ENCODE measurements around the gene MN1. TPM values are rescaled to one million over a fixed set of nuclear protein-coding genes. Genes with fewer than 3 reads are reported as not detected.

The MN1 gene
- total RNA-seq, 1 donor from 2014 or later = 7.4 TPM

DNA sequence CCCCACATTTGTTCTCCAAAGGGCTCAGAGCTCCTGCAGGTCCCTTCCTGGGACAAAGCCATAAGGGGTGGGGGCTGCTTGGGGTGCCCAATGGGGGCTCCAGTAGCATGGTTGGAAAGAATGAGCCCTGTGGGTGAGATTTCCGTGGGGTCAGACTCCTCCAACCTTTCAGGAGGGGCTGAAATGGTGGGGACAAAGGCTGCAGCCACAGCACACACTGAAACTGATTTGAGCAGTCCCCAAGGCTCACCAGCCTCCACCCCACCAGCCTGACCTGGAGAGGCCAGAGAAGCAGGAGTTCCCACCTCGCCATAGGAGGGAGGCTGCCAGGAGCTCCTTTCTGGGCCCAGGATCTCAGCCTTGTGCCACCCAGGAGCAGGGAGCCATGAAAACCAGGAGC, 69.2 kb downstream of the MN1 start:
- DNase-seq = no peak

- no peak for DNase-seq
Measured at GRCh38 chr22:27731621-27732020, 69.9 kb downstream of the MN1 start.

- no peak for DNase-seq
Measured at GRCh38 chr22:27730641-27731433, 70.7 kb downstream of the MN1 start.

- no peak for DNase-seq
Measured at GRCh38 chr22:27729246-27729645, 72.3 kb downstream of the MN1 start.

GRCh38 chr22:27727673-27728451, 73.7 kb downstream of the MN1 start:
- no peak for DNase-seq

DNA sequence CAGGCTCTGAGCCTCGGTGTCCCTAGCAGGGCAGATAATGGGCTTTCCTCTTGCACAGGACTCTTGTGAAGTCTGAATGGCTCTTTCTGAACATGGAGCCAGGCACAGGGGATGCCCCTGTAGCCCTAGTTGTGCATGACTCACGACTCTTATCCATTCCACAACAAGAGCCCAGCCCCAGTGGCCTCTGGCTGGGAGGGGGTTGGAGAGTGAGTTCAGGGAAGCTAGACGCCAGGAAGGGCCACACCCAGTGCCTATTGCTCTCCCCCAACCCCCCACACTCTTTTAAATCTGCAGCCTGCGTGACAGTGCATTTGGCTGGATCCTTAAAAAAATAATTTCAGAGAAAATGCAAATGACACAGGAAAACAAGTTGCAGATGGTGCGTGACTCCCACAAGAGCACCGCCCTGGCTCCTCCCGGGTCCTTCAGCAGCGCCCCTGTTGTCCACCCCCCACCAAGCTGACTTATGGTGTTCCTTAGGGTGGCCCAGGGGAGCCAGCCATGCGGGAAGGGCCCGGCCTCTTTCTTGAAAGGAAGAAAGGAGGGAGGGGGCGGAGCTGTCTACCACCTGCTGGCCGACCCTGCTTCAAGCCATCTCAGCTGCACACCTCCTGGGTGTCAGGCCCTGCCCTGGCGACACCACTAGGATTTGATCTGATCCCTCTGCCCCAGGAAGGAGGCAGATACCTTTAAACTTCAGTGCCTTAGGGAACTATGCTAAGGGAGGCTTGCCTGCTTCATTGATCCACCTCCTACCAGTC, 74.7 kb downstream of the MN1 start:
- peak; percentile 88 for DNase-seq

GRCh38 chr22:27726331-27726685, 75.2 kb downstream of the MN1 start:
- DNase-seq = peak; percentile 69

- DNase-seq = no peak
Measured at GRCh38 chr22:27725661-27726060, 75.9 kb downstream of the MN1 start.

DNA sequence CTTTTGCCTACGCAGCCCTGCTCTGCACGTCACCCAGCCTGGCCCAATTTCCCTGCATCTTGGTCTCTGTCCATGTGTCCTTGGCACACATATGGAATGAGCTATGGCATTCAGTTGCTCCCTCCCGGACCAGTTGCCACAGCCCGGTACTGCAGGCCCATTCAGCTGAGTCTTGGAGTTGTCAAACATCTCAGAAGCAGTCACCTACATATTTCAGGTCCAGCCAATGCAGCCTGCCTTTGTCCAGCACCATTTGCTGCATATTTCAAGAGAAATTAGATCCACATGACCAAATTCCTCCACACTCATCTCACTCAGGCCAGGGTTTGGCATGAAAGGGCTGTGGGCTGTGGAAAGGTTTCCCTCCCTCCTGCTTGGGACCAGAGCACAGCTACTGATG, 76.8 kb downstream of the MN1 start:
- DNase-seq = no peak

DNA sequence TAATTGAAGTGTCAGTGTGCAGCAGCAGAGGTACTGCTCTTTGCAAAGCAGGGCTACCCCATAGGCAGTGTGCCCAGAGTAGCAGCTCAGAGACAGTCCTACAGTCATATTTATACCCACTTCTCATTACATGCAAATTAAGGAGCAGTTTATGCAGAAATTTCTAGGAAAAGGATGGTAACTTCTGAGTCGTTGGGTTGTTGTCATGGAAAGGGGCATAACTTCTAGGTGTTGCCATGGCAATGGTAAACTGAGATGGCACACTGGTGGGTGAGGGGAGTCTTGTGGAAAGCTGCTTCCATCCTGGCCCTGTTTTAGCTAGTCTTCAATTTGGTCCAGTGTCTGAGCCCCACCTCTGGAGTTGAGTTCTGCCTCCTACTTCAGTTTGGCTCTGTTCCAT, 77.4 kb downstream of the MN1 start:
- no peak for DNase-seq

- DNase-seq = no peak
Measured at GRCh38 chr22:27723708-27724107, 77.8 kb downstream of the MN1 start.

GRCh38 chr22:27723158-27723557, 78.4 kb downstream of the MN1 start:
- no peak for DNase-seq

DNA sequence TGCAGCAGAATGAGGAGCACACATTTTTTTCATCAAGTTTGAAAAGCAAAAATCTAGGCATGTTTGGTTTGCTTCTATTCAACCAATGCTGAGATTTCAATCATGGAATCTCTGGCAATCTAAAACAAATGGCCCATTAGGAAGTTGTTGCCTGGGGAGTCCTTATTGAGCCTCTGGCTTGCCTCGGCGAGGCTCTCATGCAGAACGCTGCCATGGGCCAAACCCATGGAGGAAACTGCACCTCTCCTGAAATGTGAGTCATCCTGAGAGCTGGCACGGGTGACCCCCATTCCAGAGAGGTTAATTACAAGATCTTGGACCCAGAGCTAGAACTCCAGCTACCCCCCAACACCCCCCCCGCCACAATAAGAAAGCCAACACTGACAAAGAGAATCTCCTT, 80.7 kb downstream of the MN1 start:
- DNase-seq = no peak

GRCh38 chr22:27719535-27720227, 81.9 kb downstream of the MN1 start:
- DNase-seq = no peak

DNA sequence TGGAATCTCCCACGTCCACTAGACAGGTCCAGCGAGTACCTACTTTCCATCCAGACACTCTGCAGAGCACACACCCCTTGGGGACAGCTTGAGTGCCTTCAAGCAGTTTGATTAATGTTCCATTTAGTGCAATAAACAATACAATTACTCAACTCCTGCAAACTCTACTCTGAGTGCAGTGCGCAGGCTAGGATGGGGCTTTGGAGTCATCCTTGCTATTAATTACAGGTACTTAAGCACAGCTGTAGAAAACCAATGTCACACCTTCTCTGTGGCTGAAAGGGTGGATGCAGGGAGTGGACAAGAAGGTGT, 82.6 kb downstream of the MN1 start:
- no peak for DNase-seq

DNA sequence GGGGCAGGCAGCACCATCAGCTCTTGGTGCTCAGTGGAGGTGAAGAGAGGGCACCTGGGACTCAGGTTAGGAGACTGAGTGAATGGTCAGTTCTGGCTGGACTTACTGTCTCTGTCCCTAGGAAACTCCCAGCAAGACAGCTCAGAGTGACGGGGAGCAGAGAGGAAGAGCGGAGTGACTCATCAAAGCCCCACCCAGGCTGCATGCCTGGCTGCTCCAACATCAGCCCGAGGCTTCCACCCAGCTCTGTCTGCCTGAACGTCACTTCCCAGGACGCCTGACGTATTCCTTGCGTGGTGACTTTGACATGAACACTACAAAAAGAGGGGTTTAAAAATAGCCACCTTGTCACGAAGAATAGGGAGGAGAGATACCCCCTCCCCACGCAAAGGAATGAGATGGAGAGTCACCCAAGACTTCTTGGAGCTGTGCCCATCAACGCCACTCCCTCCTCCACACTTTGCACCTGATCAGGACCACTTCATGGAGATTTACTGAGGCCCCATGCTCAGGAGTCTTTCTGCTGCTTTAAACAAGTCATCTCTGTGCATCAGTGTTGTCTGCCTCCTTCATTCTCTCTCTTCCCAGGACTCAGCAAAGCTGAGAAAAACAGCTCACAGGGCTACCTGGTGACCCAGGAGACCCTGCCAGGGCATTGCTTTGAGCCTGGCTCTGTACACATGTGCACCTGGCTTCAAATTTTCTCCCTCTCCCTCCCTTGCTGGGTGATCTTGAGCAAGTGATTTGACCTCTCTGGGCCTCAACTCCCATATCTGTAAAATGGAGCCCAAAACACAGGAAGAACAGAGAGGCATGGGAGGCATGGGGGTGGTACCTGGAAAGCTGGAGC, 83.1 kb downstream of the MN1 start:
- peak; percentile 50 for DNase-seq

GRCh38 chr22:27717094-27717493, 84.5 kb downstream of the MN1 start:
- DNase-seq = no peak

- DNase-seq = no peak
Measured at GRCh38 chr22:27716074-27716473, 85.5 kb downstream of the MN1 start.

DNA sequence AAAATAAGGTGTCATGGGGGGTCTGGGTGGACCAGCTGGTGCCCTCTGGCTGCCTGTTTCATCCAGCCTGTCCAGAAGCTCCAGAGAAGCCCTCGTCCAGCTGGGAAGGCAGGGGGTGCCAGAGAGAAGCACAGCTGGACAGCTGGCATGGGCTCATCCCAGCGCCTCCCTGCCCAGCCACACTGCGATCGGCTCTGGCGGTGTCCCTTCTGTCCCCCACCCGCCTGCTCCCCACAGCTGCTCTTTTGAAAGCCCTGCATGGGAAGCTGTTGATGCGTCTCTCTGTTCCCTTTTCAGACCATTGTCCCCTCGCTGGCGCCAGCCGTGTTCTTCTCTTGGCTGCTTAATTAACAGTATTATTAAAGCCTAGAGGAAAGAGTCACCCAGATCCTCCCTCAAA, 86.5 kb downstream of the MN1 start:
- DNase-seq = no peak

- peak; percentile 10 for DNase-seq
Measured at GRCh38 chr22:27714068-27714467, 87.5 kb downstream of the MN1 start.

- DNase-seq = no peak
Measured at GRCh38 chr22:27713461-27713860, 88.1 kb downstream of the MN1 start.

DNA sequence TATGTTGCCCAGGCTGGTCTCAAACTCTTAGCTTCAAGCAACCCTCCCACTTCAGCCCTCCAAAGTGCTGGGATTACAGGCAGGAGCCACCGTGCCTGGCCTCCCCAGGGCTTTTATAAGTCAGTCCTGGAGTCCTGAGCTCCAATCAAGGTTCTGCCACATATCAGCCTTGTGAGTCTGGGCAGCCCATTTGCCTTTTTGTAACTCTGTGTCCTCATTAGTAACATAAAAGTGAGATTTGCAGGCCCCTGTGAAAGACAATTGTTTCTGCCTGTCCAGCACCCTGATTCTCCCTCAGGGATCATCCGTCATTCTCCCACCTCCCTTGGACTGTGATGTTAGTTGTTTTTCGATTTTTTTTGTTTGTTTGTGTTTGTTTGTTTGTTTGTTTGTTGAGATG, 89.8 kb downstream of the MN1 start:
- DNase-seq = no peak

Measured in skin of body (tissue), 2 donors.